ENCODE measurements around the gene RASSF1. TPM values are rescaled to one million over a fixed set of nuclear protein-coding genes. Genes with fewer than 3 reads are reported as not detected.
A peak's percentile ranks its signal among the peaks of the same experiment; 100 is the strongest.

Gene RASSF1
- total RNA-seq, 1 experiment from 2014 or later, result 15.8 TPM

- Histone ChIP-seq H2BK20ac (ENCODE audit: low read depth, low read length, poor library complexity, severe bottlenecking) (no peak overlapping the region), H3K27me3 (ENCODE audit: insufficient read depth, low read length) (peaks cover 13% of the 10 kb centered on the region; the same call in 1 of the 2 replicates), H3K79me1 (ENCODE audit: insufficient read depth, low read depth, low read length, poor library complexity, severe bottlenecking) (no peaks in the 10 kb centered on the region), H3K4ac (ENCODE audit: low read depth, low read length) (no peak overlapping the region), H2BK15ac (ENCODE audit: low read depth, low read length) (no peak overlapping the region), H3K9me3 (ENCODE audit: control insufficient read depth, low read depth, low read length) (no peaks in the 10 kb centered on the region), H3K18ac (ENCODE audit: insufficient read length, low read depth, low read length) (no peak overlapping the region), H2BK5ac (ENCODE audit: insufficient read length, low read length) (no peak overlapping the region), H2BK120ac (ENCODE audit: low read depth, low read length, poor library complexity, severe bottlenecking) (no peak overlapping the region), H3K14ac (ENCODE audit: insufficient read depth, low read length) (no peak overlapping the region), H4K20me1 (ENCODE audit: control insufficient read depth, insufficient read depth, insufficient read length) (no peaks in the 10 kb centered on the region), H2AFZ (ENCODE audit: low read length) (no peak overlapping the region), H4K8ac (replicated peaks; ENCODE audit: insufficient read length, low read depth, low read length) (no peak overlapping the region), H2AK5ac (ENCODE audit: insufficient read length, low read length) (no peak overlapping the region), H2BK12ac (ENCODE audit: insufficient read length, low read depth, low read length) (no peak overlapping the region), H3T11ph (ENCODE audit: low read length) (no peak overlapping the region), H3K23ac (ENCODE audit: insufficient read length, low read depth, low read length) (no peak overlapping the region), H3K56ac (ENCODE audit: insufficient read length, low read depth, low read length) (no peak overlapping the region), H3K4me1 (ENCODE audit: insufficient read depth, low read length) (no peaks in the 10 kb centered on the region; the same call in 1 of the 2 replicates), H4K91ac (ENCODE audit: insufficient read length, low read depth, low read length) (no peak overlapping the region), H4K5ac (ENCODE audit: insufficient read length, low read depth, low read length) (no peak overlapping the region), H3K4me2 (ENCODE audit: insufficient read depth, insufficient read length, low read length) (no peak overlapping the region), H3K27ac (ENCODE audit: insufficient read length, low read depth, low read length) (no peak overlapping the region), H3K79me2 (ENCODE audit: insufficient read depth, low read length) (peaks cover 5% of the 10 kb centered on the region; the same call in 1 of the 2 replicates), H3K23me2 (ENCODE audit: insufficient read length, low read depth, low read length, poor library complexity, severe bottlenecking) (peaks cover 24% of the 10 kb centered on the region), H3K9ac (ENCODE audit: extremely low read depth, insufficient read length, low read length) (no peak overlapping the region)
- no peak for TF ChIP-seq CTCF (conservative IDR thresholded peaks at IDR 0.05)
- peaks cover 0 to 8% (median 6%) of the 10 kb centered on the region in 3 experiments; a peak in 5 of 7 replicates for H3K36me3 Mint-ChIP-seq (ENCODE audit: insufficient read depth in 1 of 3, low read depth in 3 of 3)
- peaks cover 53% of the 10 kb centered on the region for H3K27me3 Mint-ChIP-seq (ENCODE audit: low read depth)
- H3K9me3 Mint-ChIP-seq, result no peaks in the 10 kb centered on the region; a peak in 1 of 5 replicates
- H3K27ac Mint-ChIP-seq, result no peak overlapping the region
- no CpG with 5 or more reads among the region's 5 CpGs for WGBS (ENCODE audit: extremely low coverage, insufficient read length, low lambda C conversion rate)
- peak overlapping the region; percentile 64 to 87; a peak in 4 of 5 replicates for H3K4me3 Mint-ChIP-seq
- H3K4me1 Mint-ChIP-seq, result peaks cover 29 to 44% of the 10 kb centered on the region in 2 experiments
- no peak for DNase-seq
Observed at GRCh38 chr3:50338965-50339364, 1.7 kb downstream of the RASSF1 start.
